Mesothelial cell of epicardium (in vitro differentiated cells): ENCODE measurements around the gene CXCL9. TPM values are rescaled to one million over a fixed set of nuclear protein-coding genes. Genes with fewer than 3 reads are reported as not detected.
"Not testable (repeated sequence)": the region's sequence is repeated elsewhere in the genome, so short reads cannot be mapped to it uniquely, and the experiment has no call there.

Source experiments
- DNase-seq, 2 experiments: peaks; one replicate each; pipeline ENCODE4 v3.0.0; 2021; ENCODE audit warnings: low spot score in 2 of 2; ENCODE audit not compliant: unreplicated experiment in 2 of 2
- H3K27ac Mint-ChIP-seq: 2 replicates; pipeline ENCODE4 v1.8.0; 2021; ENCODE audit warnings: mixed read lengths
- H3K27me3 Mint-ChIP-seq: 2 replicates; pipeline ENCODE4 v1.8.0; 2021; ENCODE audit warnings: low read depth, mixed read lengths
- H3K36me3 Mint-ChIP-seq: 2 replicates; pipeline ENCODE4 v1.8.0; 2021; ENCODE audit warnings: mixed read lengths
- H3K4me1 Mint-ChIP-seq: 2 replicates; pipeline ENCODE4 v1.8.0; 2021; ENCODE audit warnings: mixed read lengths
- H3K4me3 Mint-ChIP-seq: 2 replicates; pipeline ENCODE4 v1.8.0; 2021; ENCODE audit warnings: mild to moderate bottlenecking, moderate library complexity, mixed read lengths
- H3K9me3 Mint-ChIP-seq: 2 replicates; pipeline ENCODE4 v1.8.0; 2021; ENCODE audit warnings: mixed read lengths
- total RNA-seq: library from RNA; stranded (reverse); gene quantifications from 3 replicates; pipeline ENCODE4 v1.2.1, GENCODE V29; 2021
- TF ChIP-seq, protein P1 (sequence below): fragments of 200-600 bp; sonication (generic); IDR thresholded peaks from one replicate; pipeline ENCODE4 v1.5.0; 2021; ENCODE audit warnings: antibody characterized with exemption; ENCODE audit not compliant: unreplicated experiment

Gene CXCL9
- total RNA-seq, 1 donor from 2014 or later: not detected

DNA sequence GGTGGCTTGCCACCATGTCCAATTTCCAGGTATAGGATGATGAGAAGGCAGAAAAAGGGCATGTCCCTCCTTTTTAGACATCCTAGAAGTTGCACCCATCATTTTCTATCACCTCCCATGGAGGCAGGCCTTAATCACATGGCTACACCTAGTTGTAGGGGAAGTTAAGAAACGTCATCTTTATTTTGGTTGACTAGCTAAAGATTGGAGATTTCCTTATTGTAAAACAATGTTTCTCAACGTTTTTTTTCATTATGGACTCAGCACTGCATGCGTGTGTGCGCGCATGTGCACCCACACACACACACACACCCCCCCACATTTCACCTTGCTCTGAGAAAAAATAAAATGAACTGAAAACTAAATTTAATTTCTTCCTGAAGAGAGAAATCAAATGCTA, 2.0 kb upstream of the CXCL9 start:
- no peak overlapping the region for H3K4me3 Mint-ChIP-seq
- DNase-seq: no peak
- TF ChIP-seq, protein P1, sequence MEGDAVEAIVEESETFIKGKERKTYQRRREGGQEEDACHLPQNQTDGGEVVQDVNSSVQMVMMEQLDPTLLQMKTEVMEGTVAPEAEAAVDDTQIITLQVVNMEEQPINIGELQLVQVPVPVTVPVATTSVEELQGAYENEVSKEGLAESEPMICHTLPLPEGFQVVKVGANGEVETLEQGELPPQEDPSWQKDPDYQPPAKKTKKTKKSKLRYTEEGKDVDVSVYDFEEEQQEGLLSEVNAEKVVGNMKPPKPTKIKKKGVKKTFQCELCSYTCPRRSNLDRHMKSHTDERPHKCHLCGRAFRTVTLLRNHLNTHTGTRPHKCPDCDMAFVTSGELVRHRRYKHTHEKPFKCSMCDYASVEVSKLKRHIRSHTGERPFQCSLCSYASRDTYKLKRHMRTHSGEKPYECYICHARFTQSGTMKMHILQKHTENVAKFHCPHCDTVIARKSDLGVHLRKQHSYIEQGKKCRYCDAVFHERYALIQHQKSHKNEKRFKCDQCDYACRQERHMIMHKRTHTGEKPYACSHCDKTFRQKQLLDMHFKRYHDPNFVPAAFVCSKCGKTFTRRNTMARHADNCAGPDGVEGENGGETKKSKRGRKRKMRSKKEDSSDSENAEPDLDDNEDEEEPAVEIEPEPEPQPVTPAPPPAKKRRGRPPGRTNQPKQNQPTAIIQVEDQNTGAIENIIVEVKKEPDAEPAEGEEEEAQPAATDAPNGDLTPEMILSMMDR: no peak

DNA sequence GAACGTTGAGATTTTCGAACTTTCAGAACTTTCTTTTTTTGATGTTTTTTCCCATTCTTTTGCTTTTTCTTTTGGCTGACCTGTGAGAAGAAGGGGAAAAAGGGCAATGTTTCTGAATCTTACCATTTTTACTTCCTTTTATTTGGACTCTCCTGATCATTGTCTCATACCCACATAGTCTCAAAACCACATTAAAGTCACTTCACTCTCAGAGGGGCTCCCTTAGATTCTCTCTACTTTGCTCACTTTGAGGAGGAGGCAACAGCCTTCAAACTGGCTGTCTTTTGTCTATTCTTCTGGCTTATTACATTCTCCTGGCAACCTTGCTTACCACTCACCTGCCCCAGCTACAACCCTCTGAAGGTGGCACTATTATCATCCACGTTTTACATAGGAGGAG, 3.7 kb downstream of the CXCL9 start:
- DNase-seq: no peak
- Mint-ChIP-seq H3K4me3 (no peak overlapping the region), H3K27ac (no peak overlapping the region), H3K4me1 (no peaks in the 10 kb centered on the region), H3K36me3 (no peaks in the 10 kb centered on the region), H3K27me3 (peaks cover 40% of the 10 kb centered on the region), H3K9me3 (no peaks in the 10 kb centered on the region)
- TF ChIP-seq, protein P1: no peak

More for the DNA sequence above, 2.0 kb upstream of the CXCL9 start:
- Mint-ChIP-seq H3K4me1 (peaks cover 16% of the 10 kb centered on the region), H3K9me3 (no peaks in the 10 kb centered on the region), H3K36me3 (no peaks in the 10 kb centered on the region), H3K27ac (no peak overlapping the region), H3K27me3 (peaks cover 26% of the 10 kb centered on the region)

DNA sequence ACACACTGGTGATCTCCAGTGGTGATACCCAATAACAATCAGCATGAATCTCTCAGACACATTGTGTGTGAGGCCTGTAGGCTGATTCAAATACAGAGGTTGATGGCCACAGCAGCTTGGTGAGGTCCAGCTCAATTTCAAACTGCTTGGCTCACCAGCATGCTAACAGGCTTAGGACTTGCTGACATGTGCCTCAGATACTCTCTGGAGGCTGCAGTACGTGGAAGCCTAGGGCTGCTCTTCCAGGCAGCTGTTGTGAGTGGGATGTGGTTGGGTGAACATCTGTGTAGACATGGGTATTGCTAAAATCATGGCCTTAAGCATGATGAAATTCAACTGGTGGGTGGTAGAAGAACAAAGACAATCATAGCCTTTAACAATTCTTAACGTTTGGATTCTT, 4.3 kb downstream of the CXCL9 start:
- Mint-ChIP-seq H3K27ac (no peak overlapping the region), H3K9me3 (no peaks in the 10 kb centered on the region), H3K4me3 (no peak overlapping the region), H3K36me3 (no peaks in the 10 kb centered on the region), H3K27me3 (peaks cover 35% of the 10 kb centered on the region), H3K4me1 (no peaks in the 10 kb centered on the region)
- TF ChIP-seq, protein P1: no peak
- DNase-seq: no peak

DNA sequence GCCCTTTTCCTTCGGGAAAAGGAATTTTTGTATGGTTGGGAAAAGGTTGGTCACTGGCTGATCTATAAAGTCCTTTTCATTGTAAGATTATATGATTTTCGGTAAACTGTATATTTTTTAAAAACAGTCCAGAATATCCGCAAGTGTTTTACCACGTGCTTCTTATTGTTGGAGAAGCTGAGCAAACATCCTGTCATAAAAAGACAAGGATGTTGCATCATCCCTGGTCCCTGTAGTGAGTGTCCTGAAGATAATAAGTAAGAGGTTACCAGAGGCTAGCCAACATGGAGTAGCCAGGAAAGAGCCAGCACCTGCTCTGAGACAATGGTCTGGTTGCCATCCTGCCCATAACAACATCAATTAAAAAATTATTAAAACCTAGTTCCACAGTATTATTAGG, 5.1 kb downstream of the CXCL9 start:
- H3K27ac Mint-ChIP-seq: no peak overlapping the region
- H3K4me3 Mint-ChIP-seq: no peak overlapping the region
- H3K9me3 Mint-ChIP-seq: no peaks in the 10 kb centered on the region
- no peaks in the 10 kb centered on the region for H3K36me3 Mint-ChIP-seq
- DNase-seq: no peak
- TF ChIP-seq, protein P1: no peak
- H3K27me3 Mint-ChIP-seq: peaks cover 32% of the 10 kb centered on the region
- no peaks in the 10 kb centered on the region for H3K4me1 Mint-ChIP-seq

DNA sequence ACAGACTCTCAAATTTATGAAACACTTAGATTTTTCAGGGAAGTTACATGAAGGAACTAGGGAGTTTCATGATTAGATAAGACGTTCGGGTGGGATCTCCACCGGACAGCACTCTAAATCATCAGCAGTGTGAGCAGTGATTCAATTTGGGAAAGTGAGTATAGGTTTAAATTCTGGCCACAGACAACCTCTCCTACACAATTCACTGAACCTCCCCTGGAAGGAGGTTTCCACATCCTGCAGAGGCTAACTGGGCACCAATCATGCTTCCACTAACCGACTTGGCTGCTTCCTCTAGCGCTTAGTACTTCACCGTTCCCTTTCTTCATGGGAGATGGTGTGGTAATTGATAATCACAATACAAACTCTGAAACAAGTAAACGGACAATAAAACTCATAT, 5.6 kb downstream of the CXCL9 start:
- TF ChIP-seq, protein P1: no peak
- H3K9me3 Mint-ChIP-seq: no peaks in the 10 kb centered on the region
- no peaks in the 10 kb centered on the region for H3K4me1 Mint-ChIP-seq
- no peaks in the 10 kb centered on the region for H3K36me3 Mint-ChIP-seq
- H3K27ac Mint-ChIP-seq: no peak overlapping the region
- peaks cover 27% of the 10 kb centered on the region for H3K27me3 Mint-ChIP-seq
- DNase-seq: no peak
- no peak overlapping the region for H3K4me3 Mint-ChIP-seq

DNA sequence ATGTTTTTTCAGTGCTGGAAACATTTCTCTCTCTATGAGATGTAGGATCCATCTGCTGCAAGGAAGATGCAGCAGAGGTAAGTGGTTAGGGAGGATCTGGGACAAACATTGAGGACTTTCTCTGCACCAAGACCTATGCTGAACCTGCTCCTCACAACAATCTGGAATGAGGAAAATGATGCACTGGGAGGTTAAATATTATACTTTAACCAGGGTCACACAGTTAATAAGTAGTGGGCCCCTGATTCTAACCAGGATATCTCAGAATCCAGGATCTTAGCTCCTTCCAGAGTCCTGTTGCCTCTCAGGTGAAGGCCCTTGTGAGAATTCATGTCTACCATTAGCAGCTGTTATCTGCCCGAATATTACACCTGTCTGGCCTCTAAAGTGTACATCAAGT, 7.0 kb downstream of the CXCL9 start:
- no peak for DNase-seq
- Mint-ChIP-seq H3K36me3 (no peaks in the 10 kb centered on the region), H3K27me3 (peaks cover 21% of the 10 kb centered on the region), H3K4me3 (no peak overlapping the region), H3K9me3 (no peaks in the 10 kb centered on the region), H3K4me1 (no peaks in the 10 kb centered on the region), H3K27ac (no peak overlapping the region)
- TF ChIP-seq, protein P1: no peak

DNA sequence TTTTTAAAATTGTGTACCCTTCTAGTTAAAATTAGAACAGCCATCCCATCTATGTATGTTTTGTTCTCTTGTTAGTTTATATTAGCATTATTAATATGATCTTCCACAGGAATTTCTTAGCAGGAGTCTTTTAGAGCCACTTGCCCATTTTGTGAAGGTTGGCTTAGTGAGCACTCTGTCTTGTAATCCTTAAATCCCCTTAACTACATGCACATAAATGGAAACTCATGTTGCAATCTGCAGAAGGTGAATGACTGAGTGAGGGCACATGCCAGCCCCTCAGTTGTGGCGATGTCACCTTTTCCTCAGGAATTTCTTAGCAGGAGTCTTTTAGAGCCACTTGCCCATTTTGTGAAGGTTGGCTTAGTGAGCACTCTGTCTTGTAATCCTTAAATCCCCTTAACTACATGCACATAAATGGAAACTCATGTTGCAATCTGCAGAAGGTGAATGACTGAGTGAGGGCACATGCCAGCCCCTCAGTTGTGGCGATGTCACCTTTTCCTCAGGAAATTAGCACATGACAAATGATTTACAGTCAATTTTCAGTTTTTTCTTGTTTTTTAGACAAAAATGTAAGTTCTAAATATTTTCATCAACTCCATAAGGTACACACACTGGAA, 8.7 kb downstream of the CXCL9 start:
- peaks cover 23% of the 10 kb centered on the region for H3K27me3 Mint-ChIP-seq
- H3K36me3 Mint-ChIP-seq, H3K27ac Mint-ChIP-seq, H3K4me3 Mint-ChIP-seq, H3K4me1 Mint-ChIP-seq, H3K9me3 Mint-ChIP-seq, DNase-seq: not testable (repeated sequence)
